ACHN (cell line): ENCODE measurements around the gene ZBTB7C.

Experiments
- DNase-seq: peaks from one replicate; pipeline ENCODE4 v3.0.0-alpha.2; 2015
- in situ Hi-C: cut with HindIII; loops from 2 replicates; pipeline ENCODE4 v1.10.0; 2017; ENCODE audit warnings: low sequenced_read_pairs, low pct_ligation_motif_present, low pct_unique_long_range_greater_than_20kb

Gene ZBTB7C

GRCh38 chr18:47978141-47978540 lies 431.0 kb downstream of the ZBTB7C start:
- in situ Hi-C loops: no loop called here
- DNase-seq: no peak
